Activated T-helper 2 cell treated with anti-CD3 and anti-CD28 coated beads, Interferon-gamma antibody, Interleukin-2, Interleukin-4, amounts not matched to agents 10 μg/mL and 5 μg/mL and 100 μg/mL, durations not matched to agents 14 hours and 24 hours and 36 hours (primary cell): ENCODE data around the gene NINJ1. TPM values are rescaled to one million over a fixed set of nuclear protein-coding genes. Genes with fewer than 3 reads are reported as not detected.

Experiments
- DNase-seq: peaks from one replicate; pipeline ENCODE4 v3.0.0; 2021; ENCODE audit warnings: low spot score
- H3K27ac Mint-ChIP-seq: one replicate; pipeline ENCODE4 v1.8.0; 2021; ENCODE audit warnings: mixed read lengths
- H3K27me3 Mint-ChIP-seq: one replicate; pipeline ENCODE4 v1.8.0; 2021; ENCODE audit warnings: low read depth, mixed read lengths
- H3K36me3 Mint-ChIP-seq: one replicate; pipeline ENCODE4 v1.8.0; 2021; ENCODE audit warnings: low read depth, mixed read lengths
- H3K4me1 Mint-ChIP-seq: one replicate; pipeline ENCODE4 v1.8.0; 2021; ENCODE audit warnings: low read depth, mixed read lengths
- H3K4me3 Mint-ChIP-seq: one replicate; pipeline ENCODE4 v1.8.0; 2021; ENCODE audit warnings: low read depth, mild to moderate bottlenecking, moderate library complexity, mixed read lengths
- H3K9me3 Mint-ChIP-seq: one replicate; pipeline ENCODE4 v1.8.0; 2021; ENCODE audit warnings: mixed read lengths
- intact Hi-C: fragments of 100-400 bp; cut with micrococcal nuclease; formaldehyde crosslinking; loops from one replicate; pipeline ENCODE4 v1.15.1; 2023
- total RNA-seq: library from RNA; stranded (reverse); gene quantifications from 2 replicates; pipeline ENCODE4 v1.2.3, GENCODE V29; 2022

Gene NINJ1
- total RNA-seq, 1 donor from 2014 or later, result 113 TPM

DNA sequence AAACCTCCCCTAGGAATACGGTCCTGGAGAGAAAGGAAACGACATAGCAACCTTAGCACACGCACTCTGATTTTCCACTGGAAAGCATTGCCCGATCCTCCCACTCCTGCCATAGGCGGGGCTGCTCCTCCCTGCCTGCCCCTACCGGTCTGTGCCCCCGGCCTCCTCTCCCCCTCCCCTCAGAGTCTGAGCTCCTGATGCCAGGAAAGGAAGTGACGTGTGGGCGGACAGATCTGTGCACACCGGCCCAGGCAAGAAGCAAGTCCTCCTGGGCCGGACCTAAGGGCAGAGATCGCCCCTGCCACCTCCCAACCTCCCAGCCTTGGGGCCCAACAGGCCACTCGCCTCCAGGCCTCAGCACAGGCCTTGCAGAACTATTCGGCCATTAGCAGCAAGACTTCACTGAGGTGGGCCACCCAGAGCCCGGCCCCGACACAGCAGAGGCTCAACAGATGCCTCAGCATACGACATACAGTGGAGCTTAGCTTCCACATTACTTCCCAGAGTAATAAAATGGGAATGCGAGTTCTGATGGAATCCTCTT, 7.2 kb downstream of the NINJ1 start:
- Mint-ChIP-seq H3K9me3 (no peaks in the 10 kb centered on the region), H3K4me3 (no peak overlapping the region), H3K27me3 (no peaks in the 10 kb centered on the region), H3K27ac (peak overlapping the region; percentile 50), H3K36me3 (peaks cover 76% of the 10 kb centered on the region), H3K4me1 (peaks cover 32% of the 10 kb centered on the region)
- intact Hi-C loops, result no loop called here
- DNase-seq, result no peak

DNA sequence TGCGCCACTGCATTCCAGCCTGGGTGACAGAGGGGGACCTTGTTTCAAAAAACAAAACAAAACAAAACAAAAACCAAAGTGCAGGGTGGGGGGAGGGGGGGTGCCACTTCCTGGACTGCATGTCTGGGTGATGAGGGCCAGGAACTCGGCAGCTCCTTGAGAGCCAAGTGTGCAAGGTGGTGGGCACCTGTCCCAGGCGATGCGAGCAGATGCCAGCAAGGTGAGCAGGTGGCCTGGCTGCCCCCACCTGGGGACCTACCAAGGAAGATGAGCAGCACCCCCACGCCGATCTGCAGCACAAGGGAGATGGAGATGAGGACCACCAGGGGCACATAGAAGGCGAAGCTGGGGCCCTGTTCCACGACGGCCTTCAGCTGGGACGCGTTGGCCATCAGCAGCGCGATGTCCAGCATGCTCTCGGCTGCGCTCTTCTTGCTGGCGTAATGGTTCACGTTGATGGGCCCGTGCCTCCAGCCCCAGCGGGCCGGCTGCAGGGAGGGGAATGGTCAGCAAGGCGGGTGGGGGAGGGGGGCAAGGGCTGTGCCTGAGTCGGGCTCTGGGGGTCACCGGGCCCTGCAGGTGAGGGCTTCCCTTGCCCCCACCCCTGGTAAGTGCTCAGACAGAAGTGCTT, 7.8 kb downstream of the NINJ1 start:
- Mint-ChIP-seq H3K27me3 (no peaks in the 10 kb centered on the region), H3K4me1 (peaks cover 26% of the 10 kb centered on the region), H3K27ac (peak overlapping the region; percentile 71), H3K9me3 (no peaks in the 10 kb centered on the region), H3K36me3 (peaks cover 76% of the 10 kb centered on the region), H3K4me3 (no peak overlapping the region)
- intact Hi-C loops, result no loop called here
- no peak for DNase-seq

DNA sequence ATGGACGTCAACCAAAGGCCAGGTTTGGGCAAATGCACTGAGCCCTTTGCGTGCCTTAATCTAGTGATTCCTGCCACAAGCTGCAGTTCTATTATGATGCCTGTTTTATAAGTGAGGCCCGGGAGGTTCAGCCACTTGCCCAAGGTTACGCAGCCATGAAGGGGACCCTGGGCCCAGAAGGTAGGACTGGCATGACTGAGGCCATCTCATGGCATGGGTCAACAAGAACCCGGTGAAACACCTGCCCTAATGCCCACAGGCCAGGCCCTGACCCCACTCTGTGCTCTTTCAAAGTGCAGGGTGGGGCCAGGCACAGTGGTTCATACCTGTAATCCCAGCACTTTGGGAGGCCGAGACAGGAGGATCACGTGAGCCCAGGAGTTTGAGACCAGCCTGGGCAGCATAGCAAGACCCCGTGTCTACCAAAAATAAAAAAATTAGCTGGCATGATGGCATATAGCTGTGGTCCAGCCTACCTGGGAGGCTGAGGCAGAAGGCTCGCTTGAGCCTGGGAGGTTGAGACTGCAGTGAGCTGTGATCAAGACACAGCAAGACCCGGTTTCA, 8.6 kb downstream of the NINJ1 start:
- intact Hi-C loops, result no loop called here
- Mint-ChIP-seq H3K27ac (no peak overlapping the region), H3K36me3 (peaks cover 75% of the 10 kb centered on the region), H3K27me3 (no peaks in the 10 kb centered on the region), H3K4me3 (no peak overlapping the region), H3K9me3 (no peaks in the 10 kb centered on the region), H3K4me1 (peaks cover 22% of the 10 kb centered on the region)
- DNase-seq, result no peak

DNA sequence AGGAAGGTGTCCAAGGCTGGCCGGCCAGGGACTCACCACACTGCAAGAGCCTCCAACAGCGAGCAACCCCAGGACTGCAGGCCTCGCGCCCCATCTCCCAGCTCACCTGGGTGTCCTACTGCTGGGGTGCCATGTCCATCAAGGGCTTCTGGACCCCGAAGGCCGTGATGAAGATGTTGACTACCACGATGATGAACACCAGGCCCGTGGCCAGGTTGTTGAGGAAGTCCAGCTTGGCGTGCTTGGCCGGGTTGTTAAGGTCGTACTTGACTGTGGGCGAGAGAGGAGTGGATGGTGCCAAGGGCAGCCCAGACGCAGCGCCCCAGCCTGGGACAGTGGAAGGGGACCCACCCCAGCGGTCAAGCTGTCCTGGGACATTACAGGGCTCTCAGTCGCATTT, 9.3 kb downstream of the NINJ1 start:
- no peak overlapping the region for H3K27ac Mint-ChIP-seq
- no peaks in the 10 kb centered on the region for H3K27me3 Mint-ChIP-seq
- H3K9me3 Mint-ChIP-seq, result no peaks in the 10 kb centered on the region
- DNase-seq, result no peak
- intact Hi-C loops, result no loop called here
- peaks cover 79% of the 10 kb centered on the region for H3K36me3 Mint-ChIP-seq
- no peak overlapping the region for H3K4me3 Mint-ChIP-seq
- H3K4me1 Mint-ChIP-seq, result peaks cover 26% of the 10 kb centered on the region

DNA sequence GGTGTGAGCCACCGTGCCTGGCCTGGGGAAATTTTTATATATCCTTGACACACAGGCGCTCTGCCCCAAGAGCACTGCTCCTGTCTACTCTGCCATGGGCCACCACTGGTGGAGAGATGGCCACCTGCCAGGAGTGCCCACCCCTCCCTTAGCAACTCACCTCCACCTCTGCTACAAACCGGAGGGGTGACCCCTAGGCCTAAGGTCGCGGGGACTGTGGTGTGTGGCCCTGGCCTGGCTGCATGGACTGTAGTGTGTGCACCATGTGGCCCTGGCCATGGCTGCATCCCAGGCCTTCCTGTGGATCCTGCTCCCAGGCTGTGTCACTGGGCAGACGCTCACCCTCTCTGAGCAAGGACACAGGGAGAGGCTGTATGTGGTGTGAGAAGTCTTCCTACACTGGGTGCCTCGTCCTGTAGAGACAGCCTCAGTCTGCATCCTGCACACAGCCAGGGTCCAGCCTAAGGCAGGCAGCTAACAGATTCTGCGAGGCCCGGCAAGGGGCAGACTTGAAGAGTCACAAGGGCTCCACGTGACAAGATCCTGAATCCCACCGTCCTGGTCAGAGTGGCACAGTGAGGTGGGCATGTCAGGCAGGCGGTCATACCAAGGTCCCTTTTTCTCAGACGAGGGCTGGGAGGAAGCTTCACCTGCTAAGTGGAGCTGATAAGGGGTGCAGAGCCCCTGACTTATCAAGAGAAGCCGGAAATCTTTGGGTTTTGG, 10.3 kb downstream of the NINJ1 start:
- no peak for DNase-seq
- H3K27ac Mint-ChIP-seq, result no peak overlapping the region
- peaks cover 85% of the 10 kb centered on the region for H3K36me3 Mint-ChIP-seq
- H3K4me3 Mint-ChIP-seq, result no peak overlapping the region
- no peaks in the 10 kb centered on the region for H3K27me3 Mint-ChIP-seq
- peaks cover 29% of the 10 kb centered on the region for H3K4me1 Mint-ChIP-seq
- H3K9me3 Mint-ChIP-seq, result no peaks in the 10 kb centered on the region
- intact Hi-C loops, result no loop called here

DNA sequence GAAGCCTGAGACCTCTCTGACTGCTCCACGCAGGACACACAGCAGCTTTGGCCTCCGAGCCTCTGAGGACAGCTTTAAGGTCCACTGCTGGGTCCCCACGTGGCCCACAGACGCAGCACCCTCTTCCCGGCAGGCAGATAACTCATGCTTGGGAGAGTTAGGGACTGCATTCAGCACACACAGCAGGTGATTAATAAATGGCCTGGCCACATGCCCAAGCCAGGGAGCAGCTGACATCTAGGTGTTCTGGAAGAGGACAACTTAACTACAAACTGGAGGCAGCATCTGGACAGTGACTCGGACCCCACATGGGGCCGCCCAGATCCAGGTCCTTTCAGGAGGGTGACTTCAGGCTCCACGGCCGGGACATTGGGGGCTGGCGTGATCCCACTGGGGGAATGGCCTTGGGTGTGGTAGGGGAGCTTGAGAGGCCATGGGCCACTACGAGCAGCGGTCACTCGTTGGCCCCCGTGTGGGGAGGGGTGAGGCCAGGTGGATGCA, 11.3 kb downstream of the NINJ1 start:
- no peaks in the 10 kb centered on the region for H3K9me3 Mint-ChIP-seq
- intact Hi-C loops, result no loop called here
- no peak for DNase-seq
- no peaks in the 10 kb centered on the region for H3K27me3 Mint-ChIP-seq
- H3K4me1 Mint-ChIP-seq, result peaks cover 25% of the 10 kb centered on the region
- peaks cover 78% of the 10 kb centered on the region for H3K36me3 Mint-ChIP-seq
- no peak overlapping the region for H3K4me3 Mint-ChIP-seq
- H3K27ac Mint-ChIP-seq, result no peak overlapping the region

DNA sequence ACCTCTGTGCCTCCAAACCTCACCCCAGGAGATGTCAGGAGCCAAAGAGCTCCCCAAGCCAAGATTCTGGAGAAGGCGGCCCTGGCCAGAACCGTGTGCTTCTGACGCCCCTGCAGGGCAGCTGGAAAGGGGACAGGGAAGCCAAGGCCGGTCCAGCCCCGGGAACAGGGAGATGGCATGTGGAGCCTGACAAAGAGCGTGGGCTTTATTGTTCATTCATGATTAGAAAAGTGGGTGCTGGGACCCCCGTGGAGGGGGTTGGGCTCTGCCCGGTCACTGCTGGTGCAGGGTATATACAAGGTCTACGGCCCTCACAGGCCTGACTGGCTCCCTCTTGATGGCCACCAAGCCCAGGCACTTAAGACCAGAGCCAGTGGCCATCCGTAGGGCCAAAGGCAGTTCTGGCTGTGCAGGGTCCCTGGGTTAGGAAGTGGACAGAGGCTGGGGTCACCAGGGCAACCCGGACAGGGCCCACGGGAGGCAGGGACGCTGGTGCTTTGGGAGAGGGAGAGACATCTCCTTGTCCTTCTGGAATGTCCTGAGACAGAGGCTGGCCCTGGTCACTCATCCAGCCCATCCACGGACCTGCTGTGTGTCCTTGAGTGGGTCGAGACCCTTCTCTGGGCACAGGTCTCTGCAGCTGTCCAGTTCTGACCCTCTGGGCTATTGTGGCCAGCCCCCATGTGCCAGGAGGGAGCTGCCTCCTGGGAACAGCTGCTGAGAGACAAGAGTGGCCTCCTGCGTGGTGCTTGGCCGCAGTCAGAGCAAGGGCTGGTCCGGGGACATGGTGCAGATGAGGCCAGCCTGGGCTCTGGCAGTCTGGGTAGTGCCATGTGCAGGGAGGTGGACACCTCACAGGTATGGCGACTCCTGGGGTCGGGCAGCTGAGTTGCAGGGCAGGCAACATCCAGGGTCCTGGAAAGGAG, 12.5 kb downstream of the NINJ1 start:
- H3K36me3 Mint-ChIP-seq, result peaks cover 68% of the 10 kb centered on the region
- H3K4me1 Mint-ChIP-seq, result peaks cover 16% of the 10 kb centered on the region
- DNase-seq, result no peak
- no peaks in the 10 kb centered on the region for H3K9me3 Mint-ChIP-seq
- H3K4me3 Mint-ChIP-seq, result no peak overlapping the region
- intact Hi-C loops, result no loop called here
- no peaks in the 10 kb centered on the region for H3K27me3 Mint-ChIP-seq
- H3K27ac Mint-ChIP-seq, result no peak overlapping the region

DNA sequence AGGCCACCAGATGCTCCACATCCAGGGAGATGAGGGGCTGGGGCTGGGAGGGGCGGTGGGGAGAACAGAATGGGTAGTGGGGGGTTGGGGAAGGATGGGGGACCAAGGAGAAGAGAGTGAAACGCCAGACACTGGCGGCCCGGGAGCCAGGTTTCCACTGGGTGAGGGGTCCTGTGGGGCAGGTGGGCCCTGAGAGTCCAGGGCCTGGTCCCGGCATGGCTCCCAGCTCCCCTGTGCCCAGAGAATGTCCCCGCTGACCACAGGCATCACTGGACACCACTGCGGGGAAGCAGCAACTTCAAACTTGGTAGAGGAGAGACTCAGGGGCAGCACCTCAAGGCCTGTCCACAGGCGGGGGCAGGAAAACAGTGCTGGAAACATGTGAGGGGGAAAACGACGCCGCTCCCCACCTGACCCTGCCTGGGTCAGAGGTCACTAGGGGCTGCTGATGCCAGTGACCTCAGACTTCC, 13.2 kb downstream of the NINJ1 start:
- H3K4me3 Mint-ChIP-seq, result no peak overlapping the region
- H3K9me3 Mint-ChIP-seq, result no peaks in the 10 kb centered on the region
- intact Hi-C loops, result no loop called here
- H3K36me3 Mint-ChIP-seq, result peaks cover 61% of the 10 kb centered on the region
- H3K4me1 Mint-ChIP-seq, result peaks cover 15% of the 10 kb centered on the region
- no peaks in the 10 kb centered on the region for H3K27me3 Mint-ChIP-seq
- DNase-seq, result no peak
- no peak overlapping the region for H3K27ac Mint-ChIP-seq

DNA sequence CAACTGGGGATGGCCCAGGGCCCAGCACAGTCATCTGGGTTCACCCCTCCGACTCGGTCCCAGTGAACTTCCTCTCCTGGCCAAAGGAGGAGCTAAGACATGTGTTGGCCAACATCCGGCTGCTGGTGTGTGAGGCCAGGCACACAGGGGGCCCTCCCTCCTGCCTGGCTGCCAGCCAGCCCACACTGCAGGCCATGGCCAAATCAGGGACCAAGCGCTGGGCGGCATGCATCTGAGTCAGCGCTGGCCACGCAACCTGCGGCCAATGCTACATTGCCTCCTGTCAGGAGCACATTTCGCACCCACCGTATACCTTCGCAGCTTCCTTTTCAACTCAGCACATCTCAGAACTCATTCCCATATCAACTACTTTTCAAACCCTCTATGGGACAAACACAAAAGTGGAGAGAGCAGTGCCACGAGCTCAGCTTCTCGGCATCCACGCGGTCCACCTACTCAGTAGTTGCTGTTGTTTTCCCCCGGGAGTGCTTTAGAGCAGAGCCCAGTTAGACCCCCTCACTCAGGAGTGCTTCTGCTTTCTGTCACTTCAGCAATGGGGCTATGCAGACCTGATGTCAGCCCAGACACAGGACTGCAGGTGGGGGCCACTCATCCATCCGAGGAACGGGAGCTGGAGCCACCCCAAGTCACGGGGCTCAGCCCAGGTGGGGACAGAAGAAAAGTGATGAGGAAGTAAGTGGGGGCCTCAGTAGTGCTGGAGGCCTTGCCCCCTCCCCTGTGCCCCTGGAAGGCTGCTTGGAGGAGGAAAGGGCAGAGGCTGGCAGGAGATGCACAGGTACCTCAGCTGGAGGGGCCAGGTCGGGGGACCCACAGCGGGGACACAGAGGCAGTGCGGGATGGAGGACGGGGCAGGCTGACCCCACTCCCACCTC, 13.9 kb downstream of the NINJ1 start:
- Mint-ChIP-seq H3K36me3 (peaks cover 54% of the 10 kb centered on the region), H3K9me3 (no peaks in the 10 kb centered on the region), H3K4me3 (no peak overlapping the region), H3K27ac (peak overlapping the region; percentile 74), H3K27me3 (no peaks in the 10 kb centered on the region), H3K4me1 (peaks cover 15% of the 10 kb centered on the region)
- DNase-seq, result no peak
- intact Hi-C loops, result no loop called here

DNA sequence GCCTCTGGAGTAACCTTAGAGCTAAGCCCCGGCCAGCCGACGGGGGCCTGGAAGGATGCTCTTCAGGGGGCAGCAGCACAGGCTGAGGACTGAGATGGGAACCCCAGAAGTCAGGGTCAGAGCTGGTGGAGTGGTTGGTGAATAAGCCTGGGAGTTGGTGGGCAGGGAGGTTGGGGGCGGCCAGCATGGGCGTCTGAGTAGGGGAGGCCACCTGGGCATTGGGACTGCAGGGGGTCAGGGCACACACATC, 14.4 kb downstream of the NINJ1 start:
- peaks cover 18% of the 10 kb centered on the region for H3K4me1 Mint-ChIP-seq
- no peak for DNase-seq
- intact Hi-C loops, result no loop called here
- no peak overlapping the region for H3K4me3 Mint-ChIP-seq
- no peaks in the 10 kb centered on the region for H3K9me3 Mint-ChIP-seq
- peak overlapping the region; percentile 74 for H3K27ac Mint-ChIP-seq
- H3K27me3 Mint-ChIP-seq, result no peaks in the 10 kb centered on the region
- H3K36me3 Mint-ChIP-seq, result peaks cover 52% of the 10 kb centered on the region

DNA sequence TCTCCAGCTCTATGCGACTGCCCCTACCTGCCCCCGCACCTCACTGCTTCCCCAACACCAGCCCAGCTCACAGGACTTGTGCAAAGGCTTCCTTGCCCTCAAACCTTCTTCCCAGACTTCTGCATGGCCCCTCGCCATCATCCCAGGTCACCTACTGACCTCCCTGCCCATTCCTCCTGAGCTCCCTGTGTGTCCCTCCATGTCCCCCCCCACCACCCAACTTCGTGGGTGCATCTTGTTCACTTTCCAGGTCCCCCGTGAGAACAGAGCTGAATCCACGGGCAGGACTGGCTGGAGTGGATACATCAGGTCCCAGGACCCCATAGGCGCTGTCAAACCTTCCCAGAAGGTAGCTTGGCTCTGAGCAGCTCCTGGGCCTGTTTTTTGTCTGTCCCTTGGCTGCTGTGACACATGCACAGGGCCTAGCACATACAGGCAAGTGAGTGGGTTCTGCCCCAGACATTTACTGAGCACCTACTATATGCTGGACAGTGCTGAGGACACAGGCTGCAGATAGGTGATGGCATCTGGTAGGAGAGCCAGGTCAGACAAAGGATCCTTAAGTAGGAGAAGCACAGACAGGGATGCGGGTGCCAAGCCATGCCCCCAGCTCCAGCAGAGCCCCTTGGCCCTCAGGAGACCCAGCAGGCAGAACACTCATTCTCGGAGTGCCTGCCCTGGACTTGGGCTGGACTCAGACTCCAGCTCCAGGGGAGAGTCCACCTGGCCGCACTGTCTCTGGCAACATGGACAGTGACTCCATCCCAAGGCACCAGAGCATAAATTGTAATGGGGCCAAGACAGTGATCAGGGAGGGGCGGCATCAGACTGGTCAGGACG, 15.0 kb downstream of the NINJ1 start:
- peak overlapping the region; percentile 74 for H3K27ac Mint-ChIP-seq
- no peaks in the 10 kb centered on the region for H3K9me3 Mint-ChIP-seq
- no peak overlapping the region for H3K4me3 Mint-ChIP-seq
- peaks cover 18% of the 10 kb centered on the region for H3K4me1 Mint-ChIP-seq
- no peaks in the 10 kb centered on the region for H3K27me3 Mint-ChIP-seq
- intact Hi-C loops, result no loop called here
- DNase-seq, result no peak
- peaks cover 48% of the 10 kb centered on the region for H3K36me3 Mint-ChIP-seq
